Activated naive CD8-positive, alpha-beta T cell treated with anti-CD3 and anti-CD28 coated beads, Interleukin-2, amount 50 U/mL, for 24 hours (primary cell): ENCODE data around the gene NEURL1B.

Source experiments
- ATAC-seq: fragments of 150-1000 bp; cut with Tn5 transposase; one replicate; pipeline ENCODE4 v1.10.0; 2021
- DNase-seq: peaks from one replicate; pipeline ENCODE4 v3.0.0; 2021
- H3K27ac Mint-ChIP-seq: one replicate; pipeline ENCODE4 v1.8.0; 2021; ENCODE audit warnings: mild to moderate bottlenecking, mixed read lengths
- H3K27me3 Mint-ChIP-seq: one replicate; pipeline ENCODE4 v1.8.0; 2021; ENCODE audit warnings: mixed read lengths
- H3K36me3 Mint-ChIP-seq: one replicate; pipeline ENCODE4 v1.8.0; 2021; ENCODE audit warnings: low read depth, mixed read lengths
- H3K4me1 Mint-ChIP-seq: one replicate; pipeline ENCODE4 v1.8.0; 2021; ENCODE audit warnings: mixed read lengths
- H3K4me3 Mint-ChIP-seq: one replicate; pipeline ENCODE4 v1.8.0; 2021; ENCODE audit warnings: mild to moderate bottlenecking, moderate library complexity, mixed read lengths
- H3K9me3 Mint-ChIP-seq: one replicate; pipeline ENCODE4 v1.8.0; 2021; ENCODE audit warnings: mixed read lengths

Gene NEURL1B

DNA sequence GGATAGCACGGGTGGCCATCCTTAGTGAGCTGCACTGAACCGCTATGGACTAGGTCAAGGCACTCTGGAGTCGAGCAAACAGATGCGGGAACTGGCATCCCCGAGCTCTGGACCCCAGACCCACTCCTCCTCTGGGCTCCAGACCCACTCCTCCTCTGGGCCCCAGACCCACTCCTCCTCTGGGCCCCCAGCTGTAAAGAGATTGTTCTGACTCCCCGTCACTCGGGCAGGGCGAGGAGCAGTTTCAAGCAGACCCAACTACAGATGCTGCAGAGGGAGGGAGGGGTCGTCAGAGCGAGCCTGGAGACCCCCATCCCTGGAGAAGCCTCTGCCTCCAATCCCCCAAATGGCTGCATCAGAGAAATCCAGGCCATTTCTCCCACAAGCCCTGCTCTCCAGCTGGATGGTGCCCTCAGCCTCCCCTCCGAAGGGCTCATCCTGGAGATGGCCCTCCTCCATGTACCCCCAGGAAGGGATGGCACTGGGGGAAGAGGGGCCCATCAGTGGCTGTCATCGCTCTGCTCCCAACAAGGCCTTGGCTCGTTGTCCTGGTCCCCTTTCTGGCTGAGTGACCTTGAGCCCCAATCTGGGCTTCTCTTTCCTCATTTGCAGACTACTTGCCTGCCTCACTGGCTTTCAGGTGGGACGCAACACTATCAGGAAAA lies 91.3 kb downstream of the NEURL1B start:
- DNase-seq (no peak), ATAC-seq (no peak)
- H3K27me3 Mint-ChIP-seq = no peaks in the 10 kb centered on the region
- H3K27ac Mint-ChIP-seq = no peak overlapping the region
- H3K9me3 Mint-ChIP-seq = no peaks in the 10 kb centered on the region
- no peak overlapping the region for H3K4me3 Mint-ChIP-seq
- no peaks in the 10 kb centered on the region for H3K4me1 Mint-ChIP-seq
- no peaks in the 10 kb centered on the region for H3K36me3 Mint-ChIP-seq

DNA sequence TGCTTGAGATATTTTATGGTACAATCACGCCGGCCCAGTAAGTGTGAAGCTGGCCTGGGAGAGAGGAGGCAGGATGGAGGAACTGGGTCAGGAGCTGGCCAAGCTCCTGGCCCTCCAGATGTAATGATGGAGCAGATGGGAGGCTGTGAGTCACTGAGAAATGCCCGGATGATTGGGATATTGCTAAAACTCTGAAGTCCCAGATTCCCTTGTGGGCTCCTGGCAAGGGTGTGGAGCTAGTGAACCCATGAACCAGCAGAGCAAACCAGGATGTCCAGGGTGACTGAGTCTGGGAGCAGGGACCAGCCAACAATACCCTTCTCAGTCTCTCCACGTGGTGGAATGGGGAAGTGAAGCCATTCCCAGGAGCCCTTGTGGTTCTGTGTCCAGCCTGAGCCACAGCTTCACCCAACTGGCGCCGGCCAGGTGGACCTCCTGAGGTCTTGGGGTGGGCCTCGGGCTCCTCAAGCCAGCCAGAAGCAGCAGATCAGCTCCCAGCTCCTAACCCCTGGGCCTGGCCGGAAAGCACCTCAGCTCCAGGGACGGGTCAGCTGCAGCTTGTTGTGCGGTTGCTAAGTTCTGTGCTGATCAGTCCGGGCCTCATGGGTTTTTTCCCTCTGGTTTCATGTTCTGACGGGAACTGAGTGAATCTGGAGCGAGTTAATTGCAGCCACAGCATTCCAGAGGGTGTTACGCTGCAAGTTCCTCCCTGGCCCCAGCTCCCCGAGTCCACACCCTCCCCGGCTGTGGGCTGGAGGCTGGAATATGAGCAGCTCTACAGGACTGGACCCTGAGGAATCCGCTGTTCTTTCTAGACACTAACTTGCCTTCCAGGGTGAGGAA lies 92.3 kb downstream of the NEURL1B start:
- H3K27me3 Mint-ChIP-seq = no peaks in the 10 kb centered on the region
- H3K36me3 Mint-ChIP-seq = no peaks in the 10 kb centered on the region
- H3K4me1 Mint-ChIP-seq = no peaks in the 10 kb centered on the region
- H3K27ac Mint-ChIP-seq = no peak overlapping the region
- H3K4me3 Mint-ChIP-seq = no peak overlapping the region
- DNase-seq = no peak
- ATAC-seq = no peak
- H3K9me3 Mint-ChIP-seq = no peaks in the 10 kb centered on the region

DNA sequence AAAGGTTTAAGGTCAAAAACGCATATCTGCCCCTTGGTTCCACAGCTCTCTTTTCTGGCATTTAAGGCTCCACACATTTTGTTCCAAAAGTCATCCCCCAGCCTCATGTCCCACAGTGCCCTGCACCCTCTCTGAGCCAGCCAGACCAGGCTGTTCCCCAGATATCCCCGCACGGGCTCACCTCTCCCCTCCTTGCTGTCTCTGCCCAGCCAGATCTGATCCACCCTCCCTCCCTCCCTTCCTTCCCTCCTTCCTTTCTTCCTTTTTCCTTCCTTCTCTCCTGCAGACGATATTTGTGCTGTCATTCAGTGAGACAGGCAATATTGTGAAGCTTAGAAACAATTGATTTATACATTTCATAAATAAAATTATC lies 92.9 kb downstream of the NEURL1B start:
- Mint-ChIP-seq H3K9me3 (no peaks in the 10 kb centered on the region), H3K4me3 (no peak overlapping the region), H3K27me3 (no peaks in the 10 kb centered on the region), H3K27ac (no peak overlapping the region), H3K36me3 (no peaks in the 10 kb centered on the region), H3K4me1 (no peaks in the 10 kb centered on the region)
- DNase-seq = no peak
- no peak for ATAC-seq

DNA sequence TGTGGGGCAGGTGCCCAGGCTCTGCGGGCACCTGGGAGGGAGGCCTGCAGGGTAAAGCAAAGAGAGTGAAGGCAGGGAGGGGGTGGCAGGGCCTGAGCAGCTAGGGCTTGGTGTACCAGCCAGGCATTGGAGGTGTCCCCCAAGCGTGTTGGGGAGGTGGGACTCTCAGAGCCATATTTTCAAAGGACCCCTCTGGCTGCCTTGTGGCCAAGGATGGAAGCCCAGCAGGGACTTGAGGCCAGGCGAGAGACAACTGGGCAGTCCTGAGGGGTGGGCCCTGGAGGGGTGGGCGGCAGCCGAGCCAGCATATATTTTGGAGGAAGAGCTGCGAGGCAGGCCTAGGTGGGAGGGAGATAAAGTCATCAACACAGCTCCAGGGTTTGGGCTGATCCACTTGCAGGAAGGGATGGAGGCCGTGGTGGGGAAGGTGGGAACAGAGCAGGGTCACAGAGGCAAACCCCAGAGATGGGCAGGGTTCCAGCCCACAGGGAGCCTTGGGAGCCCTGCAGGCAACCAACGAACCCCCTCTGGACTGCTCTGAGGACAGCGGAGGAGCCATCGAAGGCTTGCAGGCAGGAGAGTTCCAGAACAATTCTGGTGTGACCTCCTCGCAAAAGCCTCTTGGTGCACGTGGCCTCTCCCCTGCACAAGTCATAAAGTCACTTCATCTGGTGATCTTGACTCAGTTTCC lies 94.2 kb downstream of the NEURL1B start:
- Mint-ChIP-seq H3K4me3 (no peak overlapping the region), H3K4me1 (no peaks in the 10 kb centered on the region), H3K9me3 (no peaks in the 10 kb centered on the region), H3K27me3 (no peaks in the 10 kb centered on the region), H3K27ac (no peak overlapping the region), H3K36me3 (no peaks in the 10 kb centered on the region)
- DNase-seq = no peak
- ATAC-seq = no peak

- H3K27ac Mint-ChIP-seq = no peak overlapping the region
- H3K27me3 Mint-ChIP-seq = no peaks in the 10 kb centered on the region
Observed at GRCh38 chr5:172736508-172737135, 95.6 kb downstream of the NEURL1B start.

GRCh38 chr5:172739375-172739774 lies 98.3 kb downstream of the NEURL1B start:
- Mint-ChIP-seq H3K27ac (no peak overlapping the region), H3K36me3 (no peaks in the 10 kb centered on the region), H3K9me3 (no peaks in the 10 kb centered on the region), H3K4me1 (peaks cover 5% of the 10 kb centered on the region), H3K4me3 (no peak overlapping the region), H3K27me3 (no peaks in the 10 kb centered on the region)
- DNase-seq (no peak), ATAC-seq (no peak)

More at GRCh38 chr5:172736508-172737135, 95.6 kb downstream of the NEURL1B start:
- Mint-ChIP-seq H3K9me3 (no peaks in the 10 kb centered on the region), H3K36me3 (no peaks in the 10 kb centered on the region), H3K4me3 (no peak overlapping the region), H3K4me1 (no peaks in the 10 kb centered on the region)
- ATAC-seq (no peak), DNase-seq (no peak)

DNA sequence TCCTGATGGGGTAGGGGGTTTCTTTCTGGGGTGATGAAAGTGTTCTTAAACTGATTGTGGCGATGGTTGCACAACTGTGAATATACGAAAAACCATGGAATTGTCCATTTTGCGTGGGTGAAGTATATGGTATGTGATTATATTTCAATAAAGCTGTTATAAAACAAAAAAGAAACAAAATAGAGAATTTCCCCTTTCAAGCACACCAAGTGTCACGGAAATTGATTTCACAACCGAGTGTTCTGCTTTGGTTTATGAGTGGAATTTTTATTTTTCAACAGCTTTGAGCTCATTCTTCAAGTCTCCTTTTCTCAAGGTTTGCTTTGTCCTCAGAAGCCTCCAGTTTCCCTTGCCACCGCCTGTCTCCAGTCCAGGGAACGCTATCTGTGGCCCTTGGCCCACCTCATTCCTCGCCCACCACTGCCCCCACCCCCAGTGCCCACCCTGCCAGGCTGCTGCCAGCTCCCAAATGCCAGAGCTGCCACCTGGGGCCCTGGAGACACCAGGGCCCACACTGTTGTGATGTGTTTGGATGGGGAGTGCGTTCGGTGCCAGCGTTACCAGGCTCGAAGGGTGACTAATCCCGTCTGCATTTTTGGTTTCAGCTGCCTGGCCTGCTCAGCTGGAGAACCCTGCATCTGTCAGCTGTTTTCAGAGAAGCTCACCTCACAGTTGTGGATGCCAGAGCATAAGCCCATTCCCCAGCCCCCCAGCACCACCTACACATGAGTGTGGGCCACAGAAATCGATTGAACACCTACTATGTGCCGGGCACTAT lies 99.6 kb downstream of the NEURL1B start:
- ATAC-seq (no peak), DNase-seq (no peak)
- Mint-ChIP-seq H3K27me3 (no peaks in the 10 kb centered on the region), H3K27ac (no peak overlapping the region), H3K36me3 (no peaks in the 10 kb centered on the region), H3K9me3 (no peaks in the 10 kb centered on the region), H3K4me3 (no peak overlapping the region), H3K4me1 (peaks cover 7% of the 10 kb centered on the region)
